ENCODE results near the gene HTR7. TPM values are rescaled to one million over a fixed set of nuclear protein-coding genes. Genes with fewer than 3 reads are reported as not detected.

Gene HTR7
- total and polyA plus RNA-seq, 5 experiments from 2014 or later: 0.07 TPM; not detected in 4

GRCh38 chr10:90743291-90743690 lies 114.5 kb downstream of the HTR7 start:
- Mint-ChIP-seq H3K27ac (no peak overlapping the region), H3K9me3 (no peaks in the 10 kb centered on the region), H3K4me1 (no peaks in the 10 kb centered on the region), H3K36me3 (no peaks in the 10 kb centered on the region), H3K4me3 (no peak overlapping the region), H3K27me3 (peaks cover 2 to 43% (median 14%) of the 10 kb centered on the region in 5 donors)
- POLR2A ChIA-PET: no interaction called here
- DNase-seq (no peak), ATAC-seq (no peak)

GRCh38 chr10:90741926-90742565 lies 115.8 kb downstream of the HTR7 start:
- ATAC-seq: no peak
- Mint-ChIP-seq H3K4me1 (no peaks in the 10 kb centered on the region), H3K9me3 (no peaks in the 10 kb centered on the region), H3K4me3 (no peak overlapping the region), H3K27me3 (peaks cover 2 to 31% (median 11%) of the 10 kb centered on the region in 5 donors), H3K27ac (no peak overlapping the region), H3K36me3 (no peaks in the 10 kb centered on the region)
- POLR2A ChIA-PET: no interaction called here
- no peak for DNase-seq

GRCh38 chr10:90740265-90740664 lies 117.6 kb downstream of the HTR7 start:
- H3K9me3 Mint-ChIP-seq: no peaks in the 10 kb centered on the region

GRCh38 chr10:90738885-90739284 lies 119.0 kb downstream of the HTR7 start:
- Mint-ChIP-seq H3K9me3 (no peaks in the 10 kb centered on the region), H3K27ac (no peak overlapping the region), H3K27me3 (peaks cover 2 to 12% (median 6%) of the 10 kb centered on the region in 5 donors), H3K4me1 (no peaks in the 10 kb centered on the region), H3K4me3 (no peak overlapping the region), H3K36me3 (no peaks in the 10 kb centered on the region)
- DNase-seq (no peak), ATAC-seq (no peak)
- POLR2A ChIA-PET: no interaction called here

More at GRCh38 chr10:90740265-90740664, 117.6 kb downstream of the HTR7 start:
- peaks cover 2 to 22% (median 6%) of the 10 kb centered on the region in 5 donors for H3K27me3 Mint-ChIP-seq
- POLR2A ChIA-PET: no interaction called here
- H3K4me3 Mint-ChIP-seq: no peak overlapping the region
- no peaks in the 10 kb centered on the region for H3K36me3 Mint-ChIP-seq
- peak overlapping the region in 1 of 10 donors; percentile 32 for H3K27ac Mint-ChIP-seq
- H3K4me1 Mint-ChIP-seq: no peaks in the 10 kb centered on the region
- no peak for DNase-seq
- no peak for ATAC-seq

GRCh38 chr10:90734415-90734814 lies 123.4 kb downstream of the HTR7 start:
- DNase-seq (no peak), ATAC-seq (no peak)
- Mint-ChIP-seq H3K27me3 (peaks cover 0 to 8% (median 6%) of the 10 kb centered on the region in 5 donors), H3K36me3 (no peaks in the 10 kb centered on the region), H3K9me3 (no peaks in the 10 kb centered on the region), H3K27ac (no peak overlapping the region), H3K4me1 (no peaks in the 10 kb centered on the region), H3K4me3 (no peak overlapping the region)
- POLR2A ChIA-PET: no interaction called here

GRCh38 chr10:90732581-90732980 lies 125.3 kb downstream of the HTR7 start:
- POLR2A ChIA-PET: no interaction called here
- Mint-ChIP-seq H3K27me3 (peaks cover 0 to 8% (median 7%) of the 10 kb centered on the region in 5 donors), H3K9me3 (peaks cover 0 to 2% (median 0%) of the 10 kb centered on the region in 9 donors), H3K4me3 (no peak overlapping the region), H3K36me3 (no peaks in the 10 kb centered on the region), H3K4me1 (no peaks in the 10 kb centered on the region), H3K27ac (no peak overlapping the region)
- DNase-seq (no peak), ATAC-seq (no peak)

- POLR2A ChIA-PET: no interaction called here
- H3K9me3 Mint-ChIP-seq: no peaks in the 10 kb centered on the region
- DNase-seq (peak in 5 of 10 donors; percentile 19 to 65 (median 29)), ATAC-seq (peak; percentile 64 to 92)
- no peaks in the 10 kb centered on the region for H3K36me3 Mint-ChIP-seq
- H3K27ac Mint-ChIP-seq: peak overlapping the region in 9 of 10 donors; percentile 21 to 88 (median 74)
- H3K4me1 Mint-ChIP-seq: peaks cover 9 to 19% (median 14%) of the 10 kb centered on the region in 4 donors
- H3K27me3 Mint-ChIP-seq: no peaks in the 10 kb centered on the region
- H3K4me3 Mint-ChIP-seq: peak overlapping the region in 8 of 10 donors; percentile 5 to 69 (median 57)
Measured at GRCh38 chr10:90723416-90724068, 134.3 kb downstream of the HTR7 start.

GRCh38 chr10:90722832-90723231 lies 135.0 kb downstream of the HTR7 start:
- H3K36me3 Mint-ChIP-seq: no peaks in the 10 kb centered on the region
- peak overlapping the region in 3 of 10 donors; percentile 1 to 79 (median 21) for H3K27ac Mint-ChIP-seq
- no peak overlapping the region for H3K4me3 Mint-ChIP-seq
- ATAC-seq: no peak
- H3K9me3 Mint-ChIP-seq: no peaks in the 10 kb centered on the region
- peaks cover 9 to 19% (median 14%) of the 10 kb centered on the region in 4 donors for H3K4me1 Mint-ChIP-seq
- POLR2A ChIA-PET: no interaction called here
- DNase-seq: no peak
- H3K27me3 Mint-ChIP-seq: peaks cover 0 to 4% (median 0%) of the 10 kb centered on the region in 5 donors

GRCh38 chr10:90718182-90718581 lies 139.7 kb downstream of the HTR7 start:
- H3K36me3 Mint-ChIP-seq: no peaks in the 10 kb centered on the region
- no peak for ATAC-seq

GRCh38 chr10:90712529-90712928 lies 145.3 kb downstream of the HTR7 start:
- DNase-seq (no peak), ATAC-seq (no peak)
- H3K9me3 Mint-ChIP-seq: peaks cover 0 to 1% (median 0%) of the 10 kb centered on the region in 9 donors
- POLR2A ChIA-PET: no interaction called here
- H3K27me3 Mint-ChIP-seq: peaks cover 0 to 5% (median 0%) of the 10 kb centered on the region in 5 donors
- no peak overlapping the region for H3K27ac Mint-ChIP-seq
- no peak overlapping the region for H3K4me3 Mint-ChIP-seq
- H3K4me1 Mint-ChIP-seq: no peaks in the 10 kb centered on the region
- no peaks in the 10 kb centered on the region for H3K36me3 Mint-ChIP-seq

More at GRCh38 chr10:90718182-90718581, 139.7 kb downstream of the HTR7 start:
- no peak for DNase-seq
- POLR2A ChIA-PET: no interaction called here
- H3K27me3 Mint-ChIP-seq: peaks cover 0 to 5% (median 0%) of the 10 kb centered on the region in 5 donors
- no peaks in the 10 kb centered on the region for H3K9me3 Mint-ChIP-seq
- H3K4me3 Mint-ChIP-seq: no peak overlapping the region
- H3K4me1 Mint-ChIP-seq: peaks cover 0 to 6% (median 1%) of the 10 kb centered on the region in 4 donors
- H3K27ac Mint-ChIP-seq: no peak overlapping the region

- H3K9me3 Mint-ChIP-seq: peaks cover 0 to 1% (median 0%) of the 10 kb centered on the region in 9 donors
- POLR2A ChIA-PET: no interaction called here
- no peaks in the 10 kb centered on the region for H3K4me1 Mint-ChIP-seq
- no peak overlapping the region for H3K4me3 Mint-ChIP-seq
- no peak overlapping the region for H3K27ac Mint-ChIP-seq
- H3K27me3 Mint-ChIP-seq: peaks cover 0 to 6% (median 5%) of the 10 kb centered on the region in 5 donors
- no peak for DNase-seq
- H3K36me3 Mint-ChIP-seq: no peaks in the 10 kb centered on the region
- no peak for ATAC-seq
Measured at GRCh38 chr10:90709727-90710126, 148.1 kb downstream of the HTR7 start.

- no peaks in the 10 kb centered on the region for H3K36me3 Mint-ChIP-seq
- H3K4me1 Mint-ChIP-seq: no peaks in the 10 kb centered on the region
- peaks cover 0 to 12% (median 9%) of the 10 kb centered on the region in 5 donors for H3K27me3 Mint-ChIP-seq
- DNase-seq: no peak
- no peak overlapping the region for H3K27ac Mint-ChIP-seq
- POLR2A ChIA-PET: no interaction called here
- ATAC-seq: no peak
- H3K4me3 Mint-ChIP-seq: no peak overlapping the region
- peaks cover 0 to 1% (median 0%) of the 10 kb centered on the region in 9 donors for H3K9me3 Mint-ChIP-seq
Measured at GRCh38 chr10:90707657-90708056, 150.2 kb downstream of the HTR7 start.

- ATAC-seq: no peak
- no peak overlapping the region for H3K27ac Mint-ChIP-seq
- peaks cover 3 to 24% (median 15%) of the 10 kb centered on the region in 5 donors for H3K27me3 Mint-ChIP-seq
- POLR2A ChIA-PET: no interaction called here
- no peak overlapping the region for H3K4me3 Mint-ChIP-seq
- no peaks in the 10 kb centered on the region for H3K4me1 Mint-ChIP-seq
- no peaks in the 10 kb centered on the region for H3K36me3 Mint-ChIP-seq
- peaks cover 0 to 1% (median 0%) of the 10 kb centered on the region in 9 donors for H3K9me3 Mint-ChIP-seq
- DNase-seq: no peak
Measured at GRCh38 chr10:90701428-90701827, 156.4 kb downstream of the HTR7 start.

Measured in naive thymus-derived CD8-positive, alpha-beta T cell (primary cell).